Panc1 (cell line): Measurements from ENCODE around the gene CMYA5.

Experiments
- POLR2AphosphoS5 ChIP-seq: IDR thresholded peaks from 2 replicates; pipeline ENCODE4 v1.6.1; 2012; ENCODE audit warnings: mild to moderate bottlenecking, low read depth, low read length, moderate library complexity
- SIN3A ChIP-seq: IDR thresholded peaks from 2 replicates; pipeline ENCODE4 v1.6.1; 2012; ENCODE audit warnings: low read depth, mild to moderate bottlenecking, low read length, moderate library complexity, borderline replicate concordance; ENCODE audit not compliant: insufficient read depth
- TF ChIP-seq, protein P1 (sequence below): fragments of 450-650 bp; IDR thresholded peaks from 2 replicates; pipeline ENCODE4 v1.5.1; 2017; ENCODE audit warnings: mild to moderate bottlenecking

DNA sequence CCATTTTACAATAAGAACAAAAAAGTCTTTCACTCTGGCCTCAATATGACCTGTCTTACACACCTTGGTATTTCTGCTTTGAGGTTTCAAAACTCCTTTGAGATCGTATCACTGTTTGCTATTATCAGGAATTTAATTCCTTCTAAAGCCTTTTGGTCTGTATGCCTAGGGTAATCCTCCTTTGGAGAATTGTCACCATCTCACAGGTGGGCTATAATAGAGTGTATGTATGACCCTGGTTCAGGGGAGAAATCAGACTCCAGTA lies 13.7 kb downstream of the CMYA5 start:
- TF ChIP-seq, protein P1, sequence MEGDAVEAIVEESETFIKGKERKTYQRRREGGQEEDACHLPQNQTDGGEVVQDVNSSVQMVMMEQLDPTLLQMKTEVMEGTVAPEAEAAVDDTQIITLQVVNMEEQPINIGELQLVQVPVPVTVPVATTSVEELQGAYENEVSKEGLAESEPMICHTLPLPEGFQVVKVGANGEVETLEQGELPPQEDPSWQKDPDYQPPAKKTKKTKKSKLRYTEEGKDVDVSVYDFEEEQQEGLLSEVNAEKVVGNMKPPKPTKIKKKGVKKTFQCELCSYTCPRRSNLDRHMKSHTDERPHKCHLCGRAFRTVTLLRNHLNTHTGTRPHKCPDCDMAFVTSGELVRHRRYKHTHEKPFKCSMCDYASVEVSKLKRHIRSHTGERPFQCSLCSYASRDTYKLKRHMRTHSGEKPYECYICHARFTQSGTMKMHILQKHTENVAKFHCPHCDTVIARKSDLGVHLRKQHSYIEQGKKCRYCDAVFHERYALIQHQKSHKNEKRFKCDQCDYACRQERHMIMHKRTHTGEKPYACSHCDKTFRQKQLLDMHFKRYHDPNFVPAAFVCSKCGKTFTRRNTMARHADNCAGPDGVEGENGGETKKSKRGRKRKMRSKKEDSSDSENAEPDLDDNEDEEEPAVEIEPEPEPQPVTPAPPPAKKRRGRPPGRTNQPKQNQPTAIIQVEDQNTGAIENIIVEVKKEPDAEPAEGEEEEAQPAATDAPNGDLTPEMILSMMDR, result no peak
- TF ChIP-seq SIN3A (no peak), POLR2AphosphoS5 (no peak)
